DOHH2 (cell line): ENCODE results near the gene LIPC.

Experiments
- EZH2phosphoT487 ChIP-seq: fragments of 200-600 bp; sonication (generic); IDR thresholded peaks from 2 replicates; pipeline ENCODE4 v1.6.1; 2017; ENCODE audit warnings: borderline replicate concordance, mild to moderate bottlenecking, antibody characterized with exemption, low read length, moderate library complexity, mixed read lengths
- TF ChIP-seq, protein P1 (sequence below): fragments of 200-600 bp; sonication (generic); IDR thresholded peaks from one replicate; pipeline ENCODE4 v1.5.1; 2014; ENCODE audit warnings: antibody characterized with exemption, mild to moderate bottlenecking, low read depth, low read length; ENCODE audit not compliant: poor library complexity, severe bottlenecking

- TF ChIP-seq, protein P1, sequence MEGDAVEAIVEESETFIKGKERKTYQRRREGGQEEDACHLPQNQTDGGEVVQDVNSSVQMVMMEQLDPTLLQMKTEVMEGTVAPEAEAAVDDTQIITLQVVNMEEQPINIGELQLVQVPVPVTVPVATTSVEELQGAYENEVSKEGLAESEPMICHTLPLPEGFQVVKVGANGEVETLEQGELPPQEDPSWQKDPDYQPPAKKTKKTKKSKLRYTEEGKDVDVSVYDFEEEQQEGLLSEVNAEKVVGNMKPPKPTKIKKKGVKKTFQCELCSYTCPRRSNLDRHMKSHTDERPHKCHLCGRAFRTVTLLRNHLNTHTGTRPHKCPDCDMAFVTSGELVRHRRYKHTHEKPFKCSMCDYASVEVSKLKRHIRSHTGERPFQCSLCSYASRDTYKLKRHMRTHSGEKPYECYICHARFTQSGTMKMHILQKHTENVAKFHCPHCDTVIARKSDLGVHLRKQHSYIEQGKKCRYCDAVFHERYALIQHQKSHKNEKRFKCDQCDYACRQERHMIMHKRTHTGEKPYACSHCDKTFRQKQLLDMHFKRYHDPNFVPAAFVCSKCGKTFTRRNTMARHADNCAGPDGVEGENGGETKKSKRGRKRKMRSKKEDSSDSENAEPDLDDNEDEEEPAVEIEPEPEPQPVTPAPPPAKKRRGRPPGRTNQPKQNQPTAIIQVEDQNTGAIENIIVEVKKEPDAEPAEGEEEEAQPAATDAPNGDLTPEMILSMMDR, result no peak
- TF ChIP-seq EZH2phosphoT487, result no peak
Measured at GRCh38 chr15:58492661-58493397, 61.0 kb downstream of the LIPC start.
